Endothelial cell (in vitro differentiated cells): ENCODE results near the gene TAX1BP1. TPM values are rescaled to one million over a fixed set of nuclear protein-coding genes. Genes with fewer than 3 reads are reported as not detected.
"Not testable (repeated sequence)": the region's sequence is repeated elsewhere in the genome, so short reads cannot be mapped to it uniquely, and the experiment has no call there.

Experiments used
- DNase-seq: peaks from one replicate; pipeline ENCODE4 v3.0.0; 2021; ENCODE audit warnings: low spot score
- H3K27ac Mint-ChIP-seq: one replicate; pipeline ENCODE4 v1.8.0; 2021; ENCODE audit warnings: mixed read lengths, inconsistent platforms; ENCODE audit not compliant: unreplicated experiment
- H3K27me3 Mint-ChIP-seq: one replicate; pipeline ENCODE4 v1.8.0; 2021; ENCODE audit warnings: mild to moderate bottlenecking, moderate library complexity, mixed read lengths, inconsistent platforms; ENCODE audit not compliant: unreplicated experiment
- H3K36me3 Mint-ChIP-seq: one replicate; pipeline ENCODE4 v1.8.0; 2021; ENCODE audit warnings: mild to moderate bottlenecking, low read depth, mixed read lengths, inconsistent platforms; ENCODE audit not compliant: unreplicated experiment
- H3K4me1 Mint-ChIP-seq: one replicate; pipeline ENCODE4 v1.8.0; 2021; ENCODE audit warnings: mild to moderate bottlenecking, mixed read lengths, inconsistent platforms; ENCODE audit not compliant: unreplicated experiment
- H3K4me3 Mint-ChIP-seq: one replicate; pipeline ENCODE4 v1.8.0; 2021; ENCODE audit warnings: mild to moderate bottlenecking, mixed read lengths, inconsistent platforms; ENCODE audit not compliant: unreplicated experiment
- H3K9me3 Mint-ChIP-seq: one replicate; pipeline ENCODE4 v1.8.0; 2021; ENCODE audit warnings: mixed read lengths, inconsistent platforms; ENCODE audit not compliant: unreplicated experiment
- total RNA-seq: library from RNA; stranded (reverse); fragmentation: NEBNext Ultra II Directional; extraction: Animal tissue kit (Norgen Biotek cat#: 25700); gene quantifications from one replicate; pipeline ENCODE4 v1.2.1, GENCODE V29; 2021; ENCODE audit not compliant: unreplicated experiment
- TF ChIP-seq, protein P1 (sequence below): fragments of 200-600 bp; sonication (generic); IDR thresholded peaks from one replicate; pipeline ENCODE4 v1.5.0; 2021; ENCODE audit warnings: antibody characterized with exemption; ENCODE audit not compliant: unreplicated experiment

Gene TAX1BP1
- total RNA-seq, 1 donor from 2014 or later: 124 TPM

DNA sequence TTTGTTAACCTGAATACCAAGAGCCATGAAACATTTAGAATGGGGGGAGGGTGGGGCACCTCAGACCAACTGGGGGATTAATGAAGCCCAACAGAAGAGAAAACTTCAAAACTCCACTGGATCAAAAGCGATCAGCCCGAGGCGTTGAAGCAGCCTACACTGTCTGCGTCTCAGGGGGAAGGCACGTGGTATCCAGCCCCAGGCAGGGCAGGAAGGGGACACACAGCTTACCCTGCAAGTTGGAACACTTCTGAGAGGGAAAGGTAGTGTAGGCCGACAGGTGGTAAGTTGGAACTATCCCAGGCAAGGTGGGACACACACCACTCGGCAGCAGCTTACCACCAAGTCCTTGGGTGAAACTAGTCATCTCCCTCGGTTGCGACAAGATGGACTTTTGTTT, 102.9 kb downstream of the TAX1BP1 start:
- TF ChIP-seq, protein P1, sequence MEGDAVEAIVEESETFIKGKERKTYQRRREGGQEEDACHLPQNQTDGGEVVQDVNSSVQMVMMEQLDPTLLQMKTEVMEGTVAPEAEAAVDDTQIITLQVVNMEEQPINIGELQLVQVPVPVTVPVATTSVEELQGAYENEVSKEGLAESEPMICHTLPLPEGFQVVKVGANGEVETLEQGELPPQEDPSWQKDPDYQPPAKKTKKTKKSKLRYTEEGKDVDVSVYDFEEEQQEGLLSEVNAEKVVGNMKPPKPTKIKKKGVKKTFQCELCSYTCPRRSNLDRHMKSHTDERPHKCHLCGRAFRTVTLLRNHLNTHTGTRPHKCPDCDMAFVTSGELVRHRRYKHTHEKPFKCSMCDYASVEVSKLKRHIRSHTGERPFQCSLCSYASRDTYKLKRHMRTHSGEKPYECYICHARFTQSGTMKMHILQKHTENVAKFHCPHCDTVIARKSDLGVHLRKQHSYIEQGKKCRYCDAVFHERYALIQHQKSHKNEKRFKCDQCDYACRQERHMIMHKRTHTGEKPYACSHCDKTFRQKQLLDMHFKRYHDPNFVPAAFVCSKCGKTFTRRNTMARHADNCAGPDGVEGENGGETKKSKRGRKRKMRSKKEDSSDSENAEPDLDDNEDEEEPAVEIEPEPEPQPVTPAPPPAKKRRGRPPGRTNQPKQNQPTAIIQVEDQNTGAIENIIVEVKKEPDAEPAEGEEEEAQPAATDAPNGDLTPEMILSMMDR: no peak
- Mint-ChIP-seq H3K4me3 (no peak overlapping the region), H3K36me3 (no peaks in the 10 kb centered on the region), H3K27me3 (peaks cover 7% of the 10 kb centered on the region), H3K9me3 (no peaks in the 10 kb centered on the region), H3K4me1 (peaks cover 49% of the 10 kb centered on the region), H3K27ac (no peak overlapping the region)
- DNase-seq: no peak

DNA sequence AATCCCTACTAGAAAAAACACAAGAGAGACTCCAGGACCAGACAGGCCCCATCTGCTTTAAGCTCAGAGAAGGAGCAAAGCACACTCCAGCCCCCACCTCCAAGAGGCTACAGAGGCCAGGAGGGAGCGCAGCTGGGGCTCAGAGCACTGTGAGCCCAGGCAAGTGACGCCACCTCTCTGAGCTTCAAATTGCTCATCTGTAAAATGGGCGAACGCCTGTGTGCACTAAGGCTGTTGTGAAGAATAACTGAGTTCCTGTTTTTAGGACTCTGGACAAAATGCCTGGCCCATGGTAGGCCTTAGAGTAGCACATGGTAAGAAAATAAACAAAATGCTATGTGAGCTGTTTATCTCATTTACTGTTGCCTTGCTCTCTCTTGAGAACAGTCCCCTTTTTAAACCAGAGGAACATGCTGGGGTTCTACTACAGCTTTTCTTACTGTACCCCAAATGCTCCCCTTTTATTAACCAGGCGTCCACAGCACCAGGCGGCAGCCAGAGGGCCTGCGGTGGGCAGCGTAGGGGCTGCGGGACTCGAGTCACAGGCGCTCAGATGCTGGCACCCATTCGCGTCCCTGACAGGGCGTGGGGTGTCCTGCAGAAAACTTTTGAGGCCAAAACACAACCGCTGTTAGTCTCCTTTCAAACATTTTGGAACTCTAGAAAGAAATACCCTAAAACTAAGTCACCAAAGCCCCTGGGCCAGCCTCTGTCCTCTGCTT, 103.8 kb downstream of the TAX1BP1 start:
- Mint-ChIP-seq H3K27me3 (peaks cover 7% of the 10 kb centered on the region), H3K27ac (no peak overlapping the region), H3K36me3 (no peaks in the 10 kb centered on the region), H3K4me3 (no peak overlapping the region), H3K4me1 (peaks cover 41% of the 10 kb centered on the region), H3K9me3 (no peaks in the 10 kb centered on the region)
- DNase-seq: no peak
- TF ChIP-seq, protein P1: no peak

DNA sequence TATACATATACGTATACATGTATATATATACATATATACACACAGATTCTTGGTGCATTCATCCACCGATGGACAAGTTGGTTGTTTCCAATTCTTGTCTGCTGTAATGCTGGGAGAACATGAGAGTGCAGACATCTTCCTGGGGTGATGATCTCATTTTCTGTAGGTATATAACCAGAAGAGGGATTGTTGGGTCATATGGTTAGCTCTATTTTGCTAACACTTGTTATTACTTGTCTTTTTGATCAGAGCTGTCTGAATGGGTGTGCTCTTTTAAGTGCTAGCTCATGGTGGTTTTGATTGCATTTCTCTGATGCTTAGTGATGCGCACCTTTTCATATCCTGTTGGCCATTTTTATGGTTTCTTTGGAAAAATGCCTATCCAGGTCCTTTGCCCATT, 106.4 kb downstream of the TAX1BP1 start:
- Mint-ChIP-seq H3K4me3 (no peak overlapping the region), H3K36me3 (no peaks in the 10 kb centered on the region)
- TF ChIP-seq, protein P1: no peak

DNA sequence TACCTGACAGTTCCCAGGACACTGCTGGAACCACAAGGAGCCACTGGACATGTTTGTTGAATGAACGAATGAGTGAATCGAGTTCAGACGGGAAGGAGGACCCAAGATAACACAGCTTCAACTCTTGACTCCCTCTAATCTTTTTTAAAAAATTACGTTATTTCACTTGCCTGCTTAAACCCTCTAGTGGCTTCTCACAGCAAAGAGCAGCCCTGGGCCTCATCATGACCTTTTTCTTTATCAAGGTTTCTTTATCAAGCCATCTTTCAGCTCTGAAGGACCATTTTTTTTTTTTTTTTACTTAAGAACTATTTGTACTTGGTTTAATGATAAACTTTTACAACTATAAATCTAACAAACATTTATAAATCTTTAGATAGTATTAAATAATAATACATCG, 110.6 kb downstream of the TAX1BP1 start:
- H3K4me3 Mint-ChIP-seq: no peak overlapping the region
- no peak overlapping the region for H3K27ac Mint-ChIP-seq
- TF ChIP-seq, protein P1: no peak
- no peaks in the 10 kb centered on the region for H3K4me1 Mint-ChIP-seq
- DNase-seq: no peak
- peaks cover 5% of the 10 kb centered on the region for H3K27me3 Mint-ChIP-seq
- H3K9me3 Mint-ChIP-seq: peaks cover 6% of the 10 kb centered on the region
- H3K36me3 Mint-ChIP-seq: peaks cover 10% of the 10 kb centered on the region

More for the DNA sequence above, 106.4 kb downstream of the TAX1BP1 start:
- Mint-ChIP-seq H3K27ac (no peak overlapping the region), H3K27me3 (peaks cover 7% of the 10 kb centered on the region), H3K9me3 (no peaks in the 10 kb centered on the region), H3K4me1 (peaks cover 17% of the 10 kb centered on the region)
- no peak for DNase-seq

DNA sequence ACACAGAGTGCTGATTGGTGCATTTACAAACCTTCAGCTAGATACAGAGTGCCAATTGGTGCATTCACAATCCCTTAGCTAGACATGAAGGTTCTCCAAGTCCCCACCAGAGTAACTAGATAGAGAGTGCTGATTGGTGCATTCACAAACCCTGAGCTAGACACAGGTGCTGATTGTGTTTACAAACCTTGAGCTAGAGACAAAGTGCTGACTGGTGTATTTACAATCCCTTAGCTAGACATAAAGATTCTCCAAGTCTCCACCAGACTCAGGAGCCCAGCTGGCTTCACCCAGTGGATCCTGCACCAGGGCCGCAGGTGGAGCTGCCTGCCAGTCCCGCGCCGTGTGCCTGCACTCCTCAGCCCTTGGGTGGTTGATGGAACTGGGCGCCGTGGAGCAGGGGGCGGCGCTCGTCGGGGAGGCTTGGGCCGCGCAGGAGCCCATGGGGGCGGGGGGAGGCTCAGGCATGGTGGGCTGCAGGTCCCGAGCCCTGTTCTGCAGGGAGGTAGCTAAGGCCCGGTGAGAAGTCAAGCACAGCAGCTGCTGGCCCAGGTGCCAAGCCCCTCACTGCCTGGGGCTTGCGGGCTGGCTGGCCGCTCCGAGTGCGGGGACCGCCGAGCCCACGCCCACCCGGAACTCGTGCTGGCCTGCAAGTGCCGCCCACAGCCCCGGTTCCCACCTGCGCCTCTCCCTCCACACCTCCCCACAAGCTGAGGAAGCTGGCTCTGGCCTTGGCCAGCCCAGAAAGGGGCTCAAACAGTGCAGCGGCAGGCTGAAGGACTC, 116.9 kb downstream of the TAX1BP1 start:
- not testable (repeated sequence) for H3K4me1 Mint-ChIP-seq, DNase-seq, H3K27me3 Mint-ChIP-seq, H3K27ac Mint-ChIP-seq, H3K4me3 Mint-ChIP-seq
- Mint-ChIP-seq H3K9me3 (peaks cover 10% of the 10 kb centered on the region), H3K36me3 (peaks cover 21% of the 10 kb centered on the region)
